Stomach (tissue), 4 donors: ENCODE measurements around the gene TRAPPC3.

Experiments used
- EP300 ChIP-seq: sonication (generic); formaldehyde crosslinking; IDR thresholded peaks from one replicate; pipeline ENCODE4 v1.6.1; 2017; ENCODE audit warnings: antibody characterized with exemption
- POLR2A ChIP-seq, 4 donors: fragments of 450-650 bp; IDR thresholded peaks; one replicate each; pipeline ENCODE4 v1.6.1; 2016; ENCODE audit warnings: antibody characterized with exemption in 4 of 4, control low read depth in 2 of 4, mild to moderate bottlenecking in 1 of 4, moderate library complexity in 1 of 4
- POLR2AphosphoS5 ChIP-seq, 3 donors: sonication (generic); formaldehyde crosslinking; IDR thresholded peaks; one replicate each; pipeline ENCODE4 v1.6.1; 2016; ENCODE audit warnings: antibody characterized with exemption in 3 of 3
- TF ChIP-seq, protein P1 (sequence below), 7 experiments: fragments of 450-650 bp in 4 of 7; fragments of 200-600 bp in 3 of 7; sonication (generic) in 3 of 7; IDR thresholded peaks; one replicate each; pipeline ENCODE4 v1.5.1; 2016 to 2019; ENCODE audit warnings: antibody characterized with exemption in 7 of 7, control low read depth in 2 of 7, mild to moderate bottlenecking in 1 of 7

- no peak for TF ChIP-seq POLR2AphosphoS5 (IDR thresholded peaks at IDR 0.05)
- TF ChIP-seq, protein P1, sequence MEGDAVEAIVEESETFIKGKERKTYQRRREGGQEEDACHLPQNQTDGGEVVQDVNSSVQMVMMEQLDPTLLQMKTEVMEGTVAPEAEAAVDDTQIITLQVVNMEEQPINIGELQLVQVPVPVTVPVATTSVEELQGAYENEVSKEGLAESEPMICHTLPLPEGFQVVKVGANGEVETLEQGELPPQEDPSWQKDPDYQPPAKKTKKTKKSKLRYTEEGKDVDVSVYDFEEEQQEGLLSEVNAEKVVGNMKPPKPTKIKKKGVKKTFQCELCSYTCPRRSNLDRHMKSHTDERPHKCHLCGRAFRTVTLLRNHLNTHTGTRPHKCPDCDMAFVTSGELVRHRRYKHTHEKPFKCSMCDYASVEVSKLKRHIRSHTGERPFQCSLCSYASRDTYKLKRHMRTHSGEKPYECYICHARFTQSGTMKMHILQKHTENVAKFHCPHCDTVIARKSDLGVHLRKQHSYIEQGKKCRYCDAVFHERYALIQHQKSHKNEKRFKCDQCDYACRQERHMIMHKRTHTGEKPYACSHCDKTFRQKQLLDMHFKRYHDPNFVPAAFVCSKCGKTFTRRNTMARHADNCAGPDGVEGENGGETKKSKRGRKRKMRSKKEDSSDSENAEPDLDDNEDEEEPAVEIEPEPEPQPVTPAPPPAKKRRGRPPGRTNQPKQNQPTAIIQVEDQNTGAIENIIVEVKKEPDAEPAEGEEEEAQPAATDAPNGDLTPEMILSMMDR (IDR thresholded peaks at IDR 0.05), result no peak
- TF ChIP-seq POLR2A (IDR thresholded peaks at IDR 0.05), result no peak
- no peak for TF ChIP-seq EP300
Observed at GRCh38 chr1:36165145-36165544, 15.9 kb upstream of the TRAPPC3 start.
